ENCODE results near the gene COL6A3. TPM values are rescaled to one million over a fixed set of nuclear protein-coding genes. Genes with fewer than 3 reads are reported as not detected.
A peak's percentile ranks its signal among the peaks of the same experiment; 100 is the strongest.

COL6A3 gene
- total and polyA plus RNA-seq, 2 of the 13 experiments (the other 11 are each of a cell fraction or from before 2014, with no cell fraction given): 0.03 TPM; not detected in 1

GRCh38 chr2:237358721-237359517, 55.0 kb downstream of the COL6A3 start:
- H3K9ac ChIP-seq (ENCODE audit: insufficient read depth, low read depth, low read length): no peak overlapping the region
- 14% methylated on average over 9 of the region's 9 CpGs for WGBS (ENCODE audit: low lambda C conversion rate)
- peaks cover 9 to 84% of the 10 kb centered on the region in 2 experiments; a peak in 4 of 5 replicates for H3K27me3 ChIP-seq (ENCODE audit: control insufficient read depth in 1 of 2, insufficient read depth in 2 of 2, low read length in 2 of 2)
- no peak overlapping the region for H2AFZ ChIP-seq (ENCODE audit: low read length)
- ChIA-PET CTCF (ENCODE audit: low intra/inter-chr PET ratio, low total read pairs) (no interaction called here), POLR2A (no interaction called here)
- intact Hi-C loops (cut with micrococcal nuclease; ENCODE audit: unreplicated experiment) (no loop called here), in situ Hi-C loops (cut with HindIII; ENCODE audit: extremely low pct_ligation_motif_present, low pct_unique_long_range_greater_than_20kb) (no loop called here)
- H3K36me3 ChIP-seq (replicated peaks in 1 of 2; ENCODE audit: control insufficient read depth in 1 of 2, insufficient read depth in 2 of 2, low read length in 2 of 2): no peaks in the 10 kb centered on the region
- FAIRE-seq: no peak
- no peaks in the 10 kb centered on the region for H4K20me1 ChIP-seq (ENCODE audit: insufficient read depth, low read length)
- no peak overlapping the region for H3K4me2 ChIP-seq (ENCODE audit: low read depth, low read length)
- no peaks in the 10 kb centered on the region for H3K4me1 ChIP-seq (ENCODE audit: insufficient read depth, low read length)
- no peak for DNase-seq (ENCODE audit: low spot score)
- H3K79me2 ChIP-seq (ENCODE audit: insufficient read depth, low read length): no peaks in the 10 kb centered on the region
- BruUV-seq (replicated peaks): no TSS peak
- TF ChIP-seq ZFP36 (IDR thresholded peaks at IDR 0.05; ENCODE audit: borderline replicate concordance, low read depth, low read length, partially characterized antibody) (peak; percentile 17), NCOA1 (CRISPR knock-in tag; IDR thresholded peaks at IDR 0.05) (no peak)
- H3K9me3 ChIP-seq (ENCODE audit: low read length): no peaks in the 10 kb centered on the region
- no peak for ATAC-seq
- H3K27ac ChIP-seq (ENCODE audit: extremely low read length, insufficient read depth, low read length): no peak overlapping the region
- H3K4me3 ChIP-seq (replicated peaks in 1 of 3; ENCODE audit: insufficient read depth in 1 of 3, low read depth in 2 of 3, low read length in 3 of 3): no peak overlapping the region

GRCh38 chr2:237355701-237356100, 58.3 kb downstream of the COL6A3 start:
- H3K27ac ChIP-seq (ENCODE audit: extremely low read length, insufficient read depth, low read length): no peak overlapping the region
- no peaks in the 10 kb centered on the region for H4K20me1 ChIP-seq (ENCODE audit: insufficient read depth, low read length)
- 75% methylated on average over 4 of the region's 5 CpGs for WGBS (ENCODE audit: low lambda C conversion rate)
- no peaks in the 10 kb centered on the region for H3K4me1 ChIP-seq (ENCODE audit: insufficient read depth, low read length)
- no TSS peak for BruUV-seq (replicated peaks)
- FAIRE-seq (no peak), ATAC-seq (no peak), DNase-seq (ENCODE audit: low spot score) (no peak)
- H3K27me3 ChIP-seq (ENCODE audit: control insufficient read depth in 1 of 2, insufficient read depth in 2 of 2, low read length in 2 of 2): peaks cover 10 to 85% of the 10 kb centered on the region in 2 experiments; a peak in 4 of 5 replicates
- intact Hi-C loops (cut with micrococcal nuclease; ENCODE audit: unreplicated experiment) (no loop called here), in situ Hi-C loops (cut with HindIII; ENCODE audit: extremely low pct_ligation_motif_present, low pct_unique_long_range_greater_than_20kb) (no loop called here)
- H2AFZ ChIP-seq (ENCODE audit: low read length): no peak overlapping the region
- TF ChIP-seq NFATC3 (CRISPR knock-in tag; IDR thresholded peaks at IDR 0.05) (no peak), HMGA1 (CRISPR knock-in tag; conservative IDR thresholded peaks at IDR 0.05) (no peak), MATR3 (CRISPR knock-in tag; IDR thresholded peaks at IDR 0.05) (no peak), ZNF235 (CRISPR knock-in tag; IDR thresholded peaks at IDR 0.05; ENCODE audit: borderline replicate concordance) (no peak)
- POLR2A ChIA-PET: no interaction called here
- no peaks in the 10 kb centered on the region for H3K36me3 ChIP-seq (replicated peaks in 1 of 2; ENCODE audit: control insufficient read depth in 1 of 2, insufficient read depth in 2 of 2, low read length in 2 of 2)
- CTCF ChIA-PET (ENCODE audit: low intra/inter-chr PET ratio, low total read pairs): no interaction called here
- H3K4me2 ChIP-seq (ENCODE audit: low read depth, low read length): no peak overlapping the region
- H3K9me3 ChIP-seq (ENCODE audit: low read length): no peaks in the 10 kb centered on the region
- H3K9ac ChIP-seq (ENCODE audit: insufficient read depth, low read depth, low read length): no peak overlapping the region
- no peak overlapping the region for H3K4me3 ChIP-seq (replicated peaks in 1 of 3; ENCODE audit: insufficient read depth in 1 of 3, low read depth in 2 of 3, low read length in 3 of 3)
- no peaks in the 10 kb centered on the region for H3K79me2 ChIP-seq (ENCODE audit: insufficient read depth, low read length)

Data from HepG2 (cell line).